ENCODE data around the gene RAD23A. TPM values are rescaled to one million over a fixed set of nuclear protein-coding genes. Genes with fewer than 3 reads are reported as not detected.
"Not testable (repeated sequence)": the region's sequence is repeated elsewhere in the genome, so short reads cannot be mapped to it uniquely, and the experiment has no call there.

RAD23A gene
- polyA plus RNA-seq, 2 of the 4 experiments (the other 2 are of a cell fraction), result 56.2 to 71.6 TPM

DNA sequence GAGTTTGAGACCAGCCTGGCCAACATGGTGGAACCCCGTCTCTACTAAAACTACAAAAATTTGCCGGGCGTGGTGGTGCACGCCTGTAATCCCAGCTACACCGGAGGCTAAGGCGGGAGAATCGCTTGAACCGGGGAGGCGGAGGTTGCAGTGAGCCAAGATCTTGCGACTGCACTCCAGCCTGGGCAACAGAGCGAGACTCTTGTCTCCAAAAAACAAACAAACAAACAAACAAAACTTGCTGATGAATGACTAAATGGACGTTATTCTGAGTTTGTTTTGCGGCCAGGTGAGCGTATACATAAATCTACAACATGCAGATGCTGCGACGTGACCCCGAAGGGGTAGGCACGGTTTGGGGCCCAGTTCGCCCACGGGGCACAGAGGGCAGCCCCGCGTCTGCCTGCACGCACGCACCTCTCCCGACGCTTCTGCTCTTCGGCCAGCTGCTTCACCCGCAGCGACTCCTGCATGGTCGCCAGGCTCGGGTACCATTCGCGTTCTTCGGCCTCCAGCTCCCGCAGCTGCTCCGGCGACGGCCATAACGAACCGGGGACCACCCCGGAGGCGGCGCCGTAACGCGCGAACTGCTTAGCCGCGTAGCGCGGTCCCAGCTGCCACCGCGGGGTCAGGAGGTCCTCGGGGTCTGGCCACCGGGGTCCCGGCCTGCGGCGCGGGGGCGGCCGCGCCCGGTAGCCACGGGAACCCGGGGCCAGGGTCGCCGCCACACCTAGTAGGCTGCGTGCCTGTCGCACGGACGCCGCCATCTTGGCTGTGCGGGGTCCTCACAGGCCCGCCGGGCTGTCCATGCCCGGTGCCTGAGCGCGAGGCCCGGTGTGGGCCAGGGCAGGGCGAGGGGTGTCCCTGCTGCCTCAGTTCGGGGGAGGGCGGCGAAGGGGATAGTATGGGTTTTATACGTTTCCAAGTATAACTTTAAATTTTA, 11.1 kb downstream of the RAD23A start, which contains the start of gene GADD45GIP1 (continued):
- no peak for TF ChIP-seq CHD4 (IDR thresholded peaks at IDR 0.05; ENCODE audit: borderline replicate concordance)
- TF ChIP-seq ZSCAN20 (CRISPR knock-in tag; IDR thresholded peaks at IDR 0.05), result no peak
- TF ChIP-seq, protein P1, sequence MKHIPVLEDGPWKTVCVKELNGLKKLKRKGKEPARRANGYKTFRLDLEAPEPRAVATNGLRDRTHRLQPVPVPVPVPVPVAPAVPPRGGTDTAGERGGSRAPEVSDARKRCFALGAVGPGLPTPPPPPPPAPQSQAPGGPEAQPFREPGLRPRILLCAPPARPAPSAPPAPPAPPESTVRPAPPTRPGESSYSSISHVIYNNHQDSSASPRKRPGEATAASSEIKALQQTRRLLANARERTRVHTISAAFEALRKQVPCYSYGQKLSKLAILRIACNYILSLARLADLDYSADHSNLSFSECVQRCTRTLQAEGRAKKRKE (CRISPR knock-in tag; IDR thresholded peaks at IDR 0.05; ENCODE audit: low read depth), result no peak
- TF ChIP-seq, protein P2, sequence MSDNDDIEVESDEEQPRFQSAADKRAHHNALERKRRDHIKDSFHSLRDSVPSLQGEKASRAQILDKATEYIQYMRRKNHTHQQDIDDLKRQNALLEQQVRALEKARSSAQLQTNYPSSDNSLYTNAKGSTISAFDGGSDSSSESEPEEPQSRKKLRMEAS (IDR thresholded peaks at IDR 0.05), result peak; percentile 38; the same call in 1 of the 2 replicates
- no peak for TF ChIP-seq NFE2L2 (conservative IDR thresholded peaks at IDR 0.05; ENCODE audit: low read length)
- TF ChIP-seq RAD21 (conservative IDR thresholded peaks at IDR 0.05 in 1 of 2, IDR thresholded peaks at IDR 0.05 in 1 of 2), result no peak
- TF ChIP-seq, protein P3, sequence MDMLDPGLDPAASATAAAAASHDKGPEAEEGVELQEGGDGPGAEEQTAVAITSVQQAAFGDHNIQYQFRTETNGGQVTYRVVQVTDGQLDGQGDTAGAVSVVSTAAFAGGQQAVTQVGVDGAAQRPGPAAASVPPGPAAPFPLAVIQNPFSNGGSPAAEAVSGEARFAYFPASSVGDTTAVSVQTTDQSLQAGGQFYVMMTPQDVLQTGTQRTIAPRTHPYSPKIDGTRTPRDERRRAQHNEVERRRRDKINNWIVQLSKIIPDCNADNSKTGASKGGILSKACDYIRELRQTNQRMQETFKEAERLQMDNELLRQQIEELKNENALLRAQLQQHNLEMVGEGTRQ (IDR thresholded peaks at IDR 0.05), result no peak
- no peak for TF ChIP-seq SMC3 (IDR thresholded peaks at IDR 0.05)
- no peak for TF ChIP-seq FOXS1 (CRISPR knock-in tag; IDR thresholded peaks at IDR 0.05)
- no peak for TF ChIP-seq SREBF2 (IDR thresholded peaks at IDR 0.05)
- no peak for TF ChIP-seq RFX5 (IDR thresholded peaks at IDR 0.05)
- no peak for TF ChIP-seq RCOR1 (IDR thresholded peaks at IDR 0.05; ENCODE audit: low read depth, low read length)
- peak; percentile 86 for TF ChIP-seq POLR2A (IDR thresholded peaks at IDR 0.05; ENCODE audit: low read length)
- TF ChIP-seq CEBPB (IDR thresholded peaks at IDR 0.05), result no peak
- TF ChIP-seq JUN (IDR thresholded peaks at IDR 0.05), result peak; percentile 30 to 83; a peak in 4 of 5 replicates

DNA sequence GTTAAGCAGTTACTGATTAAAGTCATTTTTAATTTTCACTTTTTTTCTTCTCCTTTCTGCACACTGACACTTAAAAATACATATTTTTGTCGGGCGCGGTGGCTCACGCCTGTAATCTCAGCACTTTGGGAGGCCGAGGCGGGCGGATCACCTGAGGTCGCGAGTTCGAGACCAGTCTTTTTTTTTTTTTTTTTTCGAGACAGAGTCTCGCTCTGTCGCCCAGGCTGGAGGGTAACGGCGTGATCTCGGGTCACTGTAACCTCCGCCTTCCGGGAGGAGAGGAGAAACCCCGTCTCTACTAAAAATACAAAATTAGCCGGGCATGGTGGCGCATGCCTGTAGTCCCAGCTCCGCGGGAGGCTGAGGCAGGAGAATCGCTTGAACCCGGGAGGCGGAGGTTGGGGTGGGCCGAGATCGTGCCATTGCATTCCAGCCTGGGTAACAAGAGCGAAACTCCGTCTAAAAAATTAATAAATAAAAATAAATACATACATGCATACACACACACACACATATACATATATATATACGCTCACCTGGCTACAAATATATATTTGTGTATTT, 11.8 kb downstream of the RAD23A start:
- WGBS (ENCODE audit: missing lambda C conversion rate), result 31% methylated on average over 27 of the region's 31 CpGs
- peak overlapping the region; percentile 87 for H3K4me3 ChIP-seq
- H3K4me1 ChIP-seq, result peaks cover 21% of the 10 kb centered on the region; the same call in 2 of the 3 replicates
- H3K27ac ChIP-seq, result peak overlapping the region; percentile 98 to 100
- H3K9me3 ChIP-seq; DNase-seq (ENCODE audit: low read depth in 1 of 2, low spot score in 1 of 2); POLR2A ChIA-PET; FAIRE-seq: not testable (repeated sequence)
- CTCF ChIA-PET, result interaction anchor here (0.9 to 1.6 kb wide), 2 partner anchors 20 to 211 kb away, joined by 3 to 4 read pairs; no protein-coding TSS in a partner anchor
- TF ChIP-seq PHF8 (IDR thresholded peaks at IDR 0.05; ENCODE audit: borderline replicate concordance, low read depth), result peak; percentile 19; the same call in 1 of the 2 replicates
- TF ChIP-seq KDM1A (IDR thresholded peaks at IDR 0.05; ENCODE audit: low read depth), result 0 out of 2 replicates have a peak, but pooled peaks have one; percentile 51
- 0 out of 5 replicates have a peak, but pooled peaks of 1 of the 2 experiments have one; percentile 7 for TF ChIP-seq JUN (IDR thresholded peaks at IDR 0.05)
- TF ChIP-seq CHD4 (IDR thresholded peaks at IDR 0.05; ENCODE audit: borderline replicate concordance), result peak; percentile 64; the same call in 1 of the 2 replicates
- peak in 1 of 2 experiments; percentile 7; a peak in 3 of 6 replicates for ATAC-seq
- H3K4me2 ChIP-seq, result peak overlapping the region; percentile 82

DNA sequence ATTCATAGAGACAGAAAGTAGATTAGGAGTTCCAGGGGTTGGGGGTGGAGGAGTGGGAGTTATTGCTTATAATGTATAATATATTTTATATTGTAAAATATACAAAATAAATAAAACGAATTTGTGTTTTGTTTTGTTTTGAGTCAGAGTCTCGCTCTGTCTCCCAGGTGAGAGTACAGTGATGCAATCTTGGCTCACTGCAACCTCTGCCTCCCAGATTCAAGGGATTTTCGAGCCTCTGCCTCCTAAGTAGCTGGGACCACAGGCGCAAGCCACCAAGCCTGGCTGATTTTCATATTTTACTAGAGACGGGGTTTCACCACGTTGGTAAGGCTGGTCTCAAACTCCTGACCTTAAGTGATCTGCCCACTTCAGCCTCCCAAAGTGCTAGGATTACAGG, 13.8 kb downstream of the RAD23A start:
- no peak for TF ChIP-seq PHF8 (IDR thresholded peaks at IDR 0.05; ENCODE audit: borderline replicate concordance, low read depth)
- TF ChIP-seq POLR2A (IDR thresholded peaks at IDR 0.05; ENCODE audit: low read length), result no peak
- TF ChIP-seq, protein P4, sequence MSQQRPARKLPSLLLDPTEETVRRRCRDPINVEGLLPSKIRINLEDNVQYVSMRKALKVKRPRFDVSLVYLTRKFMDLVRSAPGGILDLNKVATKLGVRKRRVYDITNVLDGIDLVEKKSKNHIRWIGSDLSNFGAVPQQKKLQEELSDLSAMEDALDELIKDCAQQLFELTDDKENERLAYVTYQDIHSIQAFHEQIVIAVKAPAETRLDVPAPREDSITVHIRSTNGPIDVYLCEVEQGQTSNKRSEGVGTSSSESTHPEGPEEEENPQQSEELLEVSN (IDR thresholded peaks at IDR 0.05; ENCODE audit: borderline replicate concordance, low read depth), result no peak
- no peak for FAIRE-seq
- Histone ChIP-seq H3K4me2 (no peak overlapping the region), H3K9me3 (no peaks in the 10 kb centered on the region), H3K4me3 (no peak overlapping the region), H3K27ac (no peak overlapping the region), H3K4me1 (peaks cover 14% of the 10 kb centered on the region; the same call in 2 of the 3 replicates)
- POLR2A ChIA-PET, result interaction anchor here (0.6 kb wide), 1 partner anchor 27 kb away, joined by 3 read pairs; no protein-coding TSS in a partner anchor
- CTCF ChIA-PET, result interaction anchor here (2.6 kb wide), 1 partner anchor 18 kb away, joined by 13 read pairs; no protein-coding TSS in a partner anchor
- ATAC-seq, result no peak
- WGBS (ENCODE audit: missing lambda C conversion rate), result 25% methylated on average over 6 of the region's 6 CpGs
- DNase-seq (ENCODE audit: low read depth in 1 of 2, low spot score in 1 of 2), result no peak

All from A549 (cell line).